Ishikawa (cell line): ENCODE results near the gene ATP2C2.

Source experiments
- CREB1 ChIP-seq: IDR thresholded peaks from 2 replicates; pipeline ENCODE4 v1.6.1; 2012; ENCODE audit warnings: low read depth
- EGR1 ChIP-seq: IDR thresholded peaks from 2 replicates; pipeline ENCODE4 v1.6.1; 2012
- EP300 ChIP-seq: IDR thresholded peaks from 2 replicates; pipeline ENCODE4 v1.6.1; 2012; ENCODE audit warnings: borderline replicate concordance
- FOXM1 ChIP-seq: IDR thresholded peaks from 2 replicates; pipeline ENCODE4 v1.6.1; 2012; ENCODE audit warnings: low read depth, borderline replicate concordance
- NFIC ChIP-seq: IDR thresholded peaks from 2 replicates; pipeline ENCODE4 v1.6.1; 2012
- RAD21 ChIP-seq: IDR thresholded peaks from 2 replicates; pipeline ENCODE4 v1.6.1; 2012; ENCODE audit warnings: low read depth
- REST ChIP-seq: IDR thresholded peaks from 2 replicates; pipeline ENCODE4 v1.6.1; 2012; ENCODE audit warnings: low read depth, mild to moderate bottlenecking
- TAF1 ChIP-seq: IDR thresholded peaks from 2 replicates; pipeline ENCODE4 v1.6.1; 2012; ENCODE audit warnings: low read depth, mild to moderate bottlenecking
- TCF12 ChIP-seq: IDR thresholded peaks from 2 replicates; pipeline ENCODE4 v1.6.1; 2012; ENCODE audit warnings: low read depth
- TEAD4 ChIP-seq: IDR thresholded peaks from 2 replicates; pipeline ENCODE4 v1.6.1; 2012
- YY1 ChIP-seq: IDR thresholded peaks from 2 replicates; pipeline ENCODE4 v1.6.1; 2012; ENCODE audit warnings: low read depth
- ZBTB7A ChIP-seq: IDR thresholded peaks from 2 replicates; pipeline ENCODE4 v1.6.1; 2012; ENCODE audit warnings: low read depth
- TF ChIP-seq, protein P1 (sequence below): IDR thresholded peaks from 2 replicates; pipeline ENCODE4 v1.6.1; 2012
- TF ChIP-seq, protein P2 (sequence below): IDR thresholded peaks from 2 replicates; pipeline ENCODE4 v1.6.1; 2012

ATP2C2 gene

DNA sequence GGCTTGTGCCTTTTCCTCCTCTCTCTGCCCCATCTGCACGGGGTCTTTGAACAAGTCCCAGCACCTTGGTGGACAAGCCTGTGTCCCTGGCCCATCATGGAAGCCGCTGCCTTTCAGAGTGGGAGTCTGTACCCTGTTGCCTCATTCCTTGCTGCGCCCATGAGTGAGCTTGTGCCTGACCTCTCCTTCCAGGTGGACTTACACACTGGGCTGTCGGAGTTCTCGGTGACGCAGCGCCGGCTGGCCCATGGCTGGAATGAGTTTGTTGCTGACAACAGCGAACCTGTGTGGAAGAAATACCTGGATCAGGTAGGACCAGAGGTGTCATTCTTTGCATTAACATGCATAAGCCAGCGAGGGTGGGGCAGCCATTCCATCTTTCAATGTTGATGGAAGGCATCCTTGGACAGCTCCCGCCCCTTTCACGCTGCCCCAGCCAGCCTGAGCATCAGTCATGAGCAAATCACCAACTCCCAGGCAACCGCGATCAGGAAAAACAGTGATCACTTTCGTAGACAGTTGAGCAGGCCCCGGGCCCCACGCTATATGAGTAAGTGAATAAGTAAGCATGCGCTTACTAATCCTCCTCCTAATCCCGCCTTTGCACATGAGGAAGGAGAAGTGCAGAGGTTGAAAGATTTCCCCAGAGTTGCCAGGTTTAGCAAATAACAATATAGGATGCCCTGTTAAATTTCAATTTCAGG lies 36.8 kb downstream of the ATP2C2 start:
- TF ChIP-seq YY1: no peak
- TF ChIP-seq EP300: no peak
- TF ChIP-seq TEAD4: no peak
- TF ChIP-seq TAF1: no peak
- TF ChIP-seq NFIC: no peak
- no peak for TF ChIP-seq CREB1
- TF ChIP-seq, protein P1, sequence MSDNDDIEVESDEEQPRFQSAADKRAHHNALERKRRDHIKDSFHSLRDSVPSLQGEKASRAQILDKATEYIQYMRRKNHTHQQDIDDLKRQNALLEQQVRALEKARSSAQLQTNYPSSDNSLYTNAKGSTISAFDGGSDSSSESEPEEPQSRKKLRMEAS: no peak
- no peak for TF ChIP-seq RAD21
- no peak for TF ChIP-seq REST
- TF ChIP-seq, protein P2, sequence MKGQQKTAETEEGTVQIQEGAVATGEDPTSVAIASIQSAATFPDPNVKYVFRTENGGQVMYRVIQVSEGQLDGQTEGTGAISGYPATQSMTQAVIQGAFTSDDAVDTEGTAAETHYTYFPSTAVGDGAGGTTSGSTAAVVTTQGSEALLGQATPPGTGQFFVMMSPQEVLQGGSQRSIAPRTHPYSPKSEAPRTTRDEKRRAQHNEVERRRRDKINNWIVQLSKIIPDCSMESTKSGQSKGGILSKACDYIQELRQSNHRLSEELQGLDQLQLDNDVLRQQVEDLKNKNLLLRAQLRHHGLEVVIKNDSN: no peak
- no peak for TF ChIP-seq TCF12

- TF ChIP-seq CREB1: no peak
- TF ChIP-seq YY1: no peak
- TF ChIP-seq TCF12: no peak
- TF ChIP-seq TEAD4: no peak
- TF ChIP-seq, protein P2: no peak
- no peak for TF ChIP-seq FOXM1
- TF ChIP-seq EP300: no peak
- no peak for TF ChIP-seq RAD21
- no peak for TF ChIP-seq EGR1
- TF ChIP-seq, protein P1: no peak
- no peak for TF ChIP-seq REST
Observed at GRCh38 chr16:84406006-84406963, 37.9 kb downstream of the ATP2C2 start.

- TF ChIP-seq FOXM1 (no peak), YY1 (no peak), REST (no peak), EP300 (no peak), TEAD4 (no peak), ZBTB7A (no peak), NFIC (no peak), TAF1 (no peak), TCF12 (no peak), RAD21 (no peak)
Observed at GRCh38 chr16:84407588-84408313, 39.4 kb downstream of the ATP2C2 start.
